A549 (cell line): Measurements from ENCODE around the gene TCF12.

Experiments
- CTCF ChIP-seq: fragments of >200 bp; sonication (Bioruptor Twin); formaldehyde crosslinking; IDR thresholded peaks from 3 replicates; pipeline ENCODE4 v1.5.1; 2016
- KDM5A ChIP-seq: fragments of 200-600 bp; sonication (generic); IDR thresholded peaks from 2 replicates; pipeline ENCODE4 v1.6.1; 2016; ENCODE audit warnings: antibody characterized with exemption, mild to moderate bottlenecking
- MAFK ChIP-seq: fragments of 450-650 bp; IDR thresholded peaks from 2 replicates; pipeline ENCODE4 v1.6.1; 2014; ENCODE audit not compliant: partially characterized antibody
- MAZ ChIP-seq: fragments of 150-350 bp; IDR thresholded peaks from 2 replicates; pipeline ENCODE4 v1.6.1; 2014; ENCODE audit warnings: antibody characterized with exemption, low read depth, low read length, borderline replicate concordance
- POLR2A ChIP-seq: IDR thresholded peaks from 2 replicates; pipeline ENCODE4 v1.6.1; 2012; ENCODE audit warnings: mild to moderate bottlenecking, low read length
- POLR2AphosphoS2 ChIP-seq: conservative IDR thresholded peaks from 2 replicates; pipeline ENCODE4 v1.6.1; 2012; ENCODE audit warnings: low read length, improper control_type of control experiment, inconsistent platforms
- REST ChIP-seq: fragments of 200-600 bp; sonication (generic); IDR thresholded peaks from 2 replicates; pipeline ENCODE4 v1.6.1; 2016; ENCODE audit warnings: antibody characterized with exemption, mild to moderate bottlenecking, moderate library complexity
- RFX5 ChIP-seq: fragments of 450-650 bp; IDR thresholded peaks from 2 replicates; pipeline ENCODE4 v1.7.1; 2014; ENCODE audit warnings: antibody characterized with exemption, mild to moderate bottlenecking, moderate library complexity
- SMC3 ChIP-seq: fragments of >200 bp; sonication (Bioruptor Twin); formaldehyde crosslinking; IDR thresholded peaks from 3 replicates; pipeline ENCODE4 v1.6.1; 2018; ENCODE audit warnings: inconsistent platforms
- USF2 ChIP-seq: fragments of 450-650 bp; IDR thresholded peaks from 2 replicates; pipeline ENCODE4 v1.6.1; 2014; ENCODE audit warnings: antibody characterized with exemption
- ZSCAN20 ChIP-seq: fragments of 250-450 bp; sonication (Bioruptor Pico); IDR thresholded peaks from 2 replicates; pipeline ENCODE4 v1.8.0; 2022; ENCODE audit warnings: mild to moderate bottlenecking, moderate library complexity

GRCh38 chr15:57213862-57214261 is 295.4 kb downstream of the TCF12 start:
- peak; percentile 64 for TF ChIP-seq CTCF
- no peak for TF ChIP-seq USF2
- peak; percentile 68 for TF ChIP-seq SMC3
- TF ChIP-seq POLR2A = no peak
- TF ChIP-seq REST = no peak
- TF ChIP-seq MAFK = no peak
- no peak for TF ChIP-seq RFX5
- TF ChIP-seq MAZ = no peak
- no peak for TF ChIP-seq KDM5A
- no peak for TF ChIP-seq ZSCAN20
- no peak for TF ChIP-seq POLR2AphosphoS2
